Activated naive CD4-positive, alpha-beta T cell treated with anti-CD3 and anti-CD28 coated beads for 36 hours (primary cell): ENCODE data around the gene MXRA7. TPM values are rescaled to one million over a fixed set of nuclear protein-coding genes. Genes with fewer than 3 reads are reported as not detected.

ENCODE experiments used
- CTCF ChIA-PET: fragments of 350-600 bp; sonication (Branson Sonifier 250); formaldehyde crosslinking; loops from one replicate; lab custom pipeline; 2021; ENCODE audit warnings: antibody characterized with exemption; lab: Charles Lee
- DNase-seq: peaks from one replicate; pipeline ENCODE4 v3.0.0-alpha.2; 2020
- H3K27ac Mint-ChIP-seq: one replicate; pipeline ENCODE4 v1.8.0; 2021; ENCODE audit warnings: mild to moderate bottlenecking, mixed read lengths
- H3K27me3 Mint-ChIP-seq: one replicate; pipeline ENCODE4 v1.8.0; 2021; ENCODE audit warnings: low read depth, mixed read lengths
- H3K36me3 Mint-ChIP-seq: one replicate; pipeline ENCODE4 v1.8.0; 2021; ENCODE audit warnings: low read depth, mixed read lengths
- H3K4me1 Mint-ChIP-seq: one replicate; pipeline ENCODE4 v1.8.0; 2021; ENCODE audit warnings: low read depth, mixed read lengths
- H3K4me3 Mint-ChIP-seq: one replicate; pipeline ENCODE4 v1.8.0; 2021; ENCODE audit warnings: mild to moderate bottlenecking, moderate library complexity, mixed read lengths
- H3K9me3 Mint-ChIP-seq: one replicate; pipeline ENCODE4 v1.8.0; 2021; ENCODE audit warnings: mixed read lengths
- intact Hi-C: fragments of 100-400 bp; cut with micrococcal nuclease; formaldehyde crosslinking; loops from one replicate; pipeline ENCODE4 v1.15.1; 2023
- total RNA-seq, 2 experiments: library from RNA; stranded (reverse); gene quantifications; one replicate each; pipeline ENCODE4 v1.2.3, GENCODE V29; 2021

Gene MXRA7
- total RNA-seq, 2 experiments from 2014 or later: 3.8 to 4.2 TPM

DNA sequence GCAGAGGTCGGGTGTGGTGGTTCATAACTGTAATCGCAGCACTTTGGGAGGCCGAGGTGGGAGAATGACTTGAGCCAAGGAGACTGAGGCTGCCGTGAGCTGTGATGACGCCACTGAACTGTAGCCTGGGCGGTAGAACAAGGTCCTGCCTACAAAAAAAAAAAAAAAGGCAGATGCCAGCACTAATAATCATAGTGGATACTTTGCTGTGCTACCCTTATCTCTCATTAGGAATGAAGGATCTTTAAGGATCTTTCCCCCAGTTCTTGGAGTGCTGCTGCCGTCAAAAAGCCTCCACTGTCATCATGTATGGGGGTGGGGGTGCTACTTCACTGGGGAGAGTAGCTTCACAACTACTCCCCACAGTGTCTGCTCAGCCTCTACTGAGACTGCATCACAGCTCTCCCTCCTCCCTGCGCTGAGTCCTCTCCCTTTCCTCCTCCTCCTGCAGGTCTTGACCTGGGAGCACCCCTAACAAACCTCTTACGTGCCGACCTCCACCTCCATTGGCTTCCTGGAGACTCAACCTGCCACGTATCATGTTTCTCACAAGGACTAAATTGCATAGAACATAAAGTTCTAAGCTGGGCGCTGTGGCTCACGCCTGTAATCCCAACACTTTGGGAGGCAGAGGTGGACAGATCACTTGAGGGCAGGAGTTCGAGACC is 42.8 kb downstream of the MXRA7 start:
- CTCF ChIA-PET: no interaction called here
- H3K9me3 Mint-ChIP-seq: no peaks in the 10 kb centered on the region
- peaks cover 29% of the 10 kb centered on the region for H3K4me1 Mint-ChIP-seq
- DNase-seq: no peak
- peaks cover 1% of the 10 kb centered on the region for H3K36me3 Mint-ChIP-seq
- H3K27ac Mint-ChIP-seq: no peak overlapping the region
- no peak overlapping the region for H3K4me3 Mint-ChIP-seq
- intact Hi-C loops: no loop called here
- no peaks in the 10 kb centered on the region for H3K27me3 Mint-ChIP-seq

DNA sequence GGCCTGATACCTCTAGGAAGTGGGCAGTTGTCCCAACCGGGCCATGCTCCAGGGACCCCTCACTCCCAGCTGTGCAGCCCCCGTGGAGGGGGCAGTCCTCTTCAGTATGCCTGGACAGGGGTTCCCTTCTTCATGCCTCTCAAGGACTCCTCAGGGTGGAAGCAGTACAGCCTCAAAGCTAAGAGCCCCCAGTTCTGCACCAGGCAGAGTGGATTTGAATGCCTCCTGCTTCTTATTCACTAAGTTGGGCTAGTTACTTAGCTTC is 43.3 kb downstream of the MXRA7 start:
- no peak overlapping the region for H3K4me3 Mint-ChIP-seq
- peaks cover 25% of the 10 kb centered on the region for H3K4me1 Mint-ChIP-seq
- no peaks in the 10 kb centered on the region for H3K27me3 Mint-ChIP-seq
- no peaks in the 10 kb centered on the region for H3K36me3 Mint-ChIP-seq
- H3K9me3 Mint-ChIP-seq: no peaks in the 10 kb centered on the region
- no peak for DNase-seq
- H3K27ac Mint-ChIP-seq: no peak overlapping the region
- intact Hi-C loops: no loop called here
- CTCF ChIA-PET: no interaction called here

DNA sequence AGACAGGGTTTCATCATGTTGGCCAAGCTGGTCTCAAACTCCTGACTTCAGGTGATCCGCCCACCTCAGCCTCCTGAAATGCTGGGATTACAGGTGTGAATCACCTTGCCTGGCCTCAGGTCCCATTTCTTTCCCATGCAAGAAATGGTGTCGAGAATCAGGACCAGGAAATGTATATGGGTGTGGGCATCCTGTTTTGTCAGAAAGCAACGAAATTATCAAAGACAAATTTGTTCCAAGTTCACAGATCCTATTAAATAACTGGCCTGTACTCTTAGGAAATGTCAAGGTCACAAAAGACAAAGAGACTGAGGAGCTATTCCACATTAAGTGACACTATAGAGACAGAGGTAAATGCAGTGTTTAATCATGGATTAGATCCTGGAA is 50.1 kb downstream of the MXRA7 start:
- no peak overlapping the region for H3K27ac Mint-ChIP-seq
- H3K4me3 Mint-ChIP-seq: no peak overlapping the region
- intact Hi-C loops: no loop called here
- H3K4me1 Mint-ChIP-seq: peaks cover 19% of the 10 kb centered on the region
- no peaks in the 10 kb centered on the region for H3K36me3 Mint-ChIP-seq
- DNase-seq: no peak
- H3K9me3 Mint-ChIP-seq: no peaks in the 10 kb centered on the region
- CTCF ChIA-PET: interaction anchor here (0.9 kb wide), 1 partner anchor 21 kb away, joined by 4 read pairs; no protein-coding TSS in a partner anchor
- no peaks in the 10 kb centered on the region for H3K27me3 Mint-ChIP-seq

DNA sequence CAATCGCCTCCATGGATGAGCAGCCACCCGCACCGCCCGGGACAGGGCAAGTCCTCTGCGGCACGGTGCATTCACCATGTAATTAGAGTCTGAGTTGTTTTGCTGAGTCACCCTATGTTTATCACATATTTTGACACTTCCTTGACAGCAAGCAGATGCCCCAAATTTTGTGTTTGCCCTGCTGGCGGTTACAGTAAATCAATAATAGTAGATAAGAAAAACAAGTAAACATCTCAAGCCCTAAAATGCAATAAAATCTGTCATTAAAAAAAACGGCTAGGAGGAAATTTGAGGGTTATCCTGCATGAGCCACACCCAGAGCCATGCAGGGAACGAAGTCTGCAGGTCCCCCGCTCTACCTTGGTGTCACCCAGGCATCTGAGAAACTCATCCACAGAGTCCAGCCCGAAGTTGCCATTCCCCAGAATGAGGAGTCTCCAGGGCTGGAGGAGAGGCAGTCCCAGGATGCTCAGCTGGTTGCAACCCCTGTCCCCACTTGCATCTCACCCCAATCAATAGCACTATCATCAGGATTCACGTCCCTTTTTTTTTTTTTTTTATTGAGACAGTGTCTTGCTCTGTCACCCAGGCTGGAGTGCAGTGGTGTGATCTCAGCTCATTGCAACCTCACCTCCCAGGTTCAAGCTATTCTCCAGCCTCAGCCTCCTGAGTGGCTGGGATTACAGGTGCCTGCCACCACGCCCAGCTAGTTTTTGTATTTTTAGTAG is 50.7 kb downstream of the MXRA7 start:
- DNase-seq: no peak
- intact Hi-C loops: no loop called here
- Mint-ChIP-seq H3K4me3 (no peak overlapping the region), H3K9me3 (no peaks in the 10 kb centered on the region), H3K27me3 (no peaks in the 10 kb centered on the region), H3K4me1 (peaks cover 19% of the 10 kb centered on the region), H3K27ac (no peak overlapping the region), H3K36me3 (no peaks in the 10 kb centered on the region)
- CTCF ChIA-PET: interaction anchor here (0.9 kb wide), 1 partner anchor 22 kb away, joined by 4 read pairs; no protein-coding TSS in a partner anchor

DNA sequence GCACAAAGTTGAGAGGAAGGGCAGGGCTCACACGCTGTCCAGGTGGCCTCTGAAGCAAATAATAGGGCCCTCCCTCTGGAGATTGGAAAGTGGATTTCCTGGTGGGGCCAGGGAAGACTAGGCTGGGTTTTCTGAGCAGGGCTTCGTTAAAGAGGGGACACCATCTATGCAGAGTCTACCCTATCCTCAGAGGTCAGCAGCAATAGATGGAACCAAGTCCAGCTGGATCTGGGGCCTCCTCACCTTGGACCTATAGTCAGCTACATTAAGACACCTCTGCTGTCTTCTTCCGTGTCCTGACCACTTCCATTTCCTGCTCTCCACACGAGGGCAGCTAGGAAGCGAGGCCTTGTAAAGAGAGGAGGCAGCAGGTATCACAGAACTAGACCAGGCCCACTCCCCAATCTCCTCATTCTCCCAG is 52.5 kb downstream of the MXRA7 start:
- no peak overlapping the region for H3K4me3 Mint-ChIP-seq
- DNase-seq: no peak
- H3K9me3 Mint-ChIP-seq: no peaks in the 10 kb centered on the region
- CTCF ChIA-PET: no interaction called here
- no peak overlapping the region for H3K27ac Mint-ChIP-seq
- intact Hi-C loops: no loop called here
- H3K36me3 Mint-ChIP-seq: no peaks in the 10 kb centered on the region
- no peaks in the 10 kb centered on the region for H3K27me3 Mint-ChIP-seq
- peaks cover 19% of the 10 kb centered on the region for H3K4me1 Mint-ChIP-seq

DNA sequence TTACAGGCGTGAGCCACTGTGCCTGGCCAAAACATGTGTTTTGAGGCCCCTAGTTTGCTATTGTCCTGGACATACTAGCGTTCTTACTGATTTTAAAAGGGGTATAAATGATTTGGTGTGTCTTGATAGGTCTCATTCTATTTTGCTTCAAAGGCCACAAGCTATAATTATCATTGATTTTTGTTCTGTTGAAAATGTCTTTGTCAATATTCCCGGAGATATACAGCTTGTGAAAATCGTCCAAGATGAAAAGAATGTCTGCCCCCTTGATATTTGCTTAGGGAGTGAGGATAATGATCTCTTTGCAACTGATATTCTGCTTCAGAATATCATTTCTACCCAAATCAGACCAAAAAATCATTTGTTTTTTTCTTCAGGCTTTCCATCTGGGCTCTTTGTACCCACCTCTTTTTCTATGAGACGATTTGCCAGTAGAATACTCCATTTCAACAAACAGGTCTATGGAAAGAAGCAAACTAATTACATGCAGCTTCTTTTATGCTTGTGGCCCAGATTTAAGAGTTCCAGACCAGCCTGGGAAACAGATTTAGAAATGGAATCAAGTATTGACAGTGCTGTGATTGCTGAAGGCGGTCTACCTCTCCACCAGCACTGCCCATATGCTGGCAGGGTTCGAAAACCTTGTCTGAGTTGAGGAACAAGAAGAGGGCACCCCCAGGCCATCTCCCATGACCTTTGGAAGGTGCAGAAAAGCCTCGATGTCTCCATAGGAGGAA is 53.1 kb downstream of the MXRA7 start:
- CTCF ChIA-PET: no interaction called here
- H3K9me3 Mint-ChIP-seq: no peaks in the 10 kb centered on the region
- H3K4me1 Mint-ChIP-seq: peaks cover 19% of the 10 kb centered on the region
- intact Hi-C loops: no loop called here
- H3K27me3 Mint-ChIP-seq: no peaks in the 10 kb centered on the region
- H3K36me3 Mint-ChIP-seq: no peaks in the 10 kb centered on the region
- no peak for DNase-seq
- no peak overlapping the region for H3K4me3 Mint-ChIP-seq
- H3K27ac Mint-ChIP-seq: no peak overlapping the region

DNA sequence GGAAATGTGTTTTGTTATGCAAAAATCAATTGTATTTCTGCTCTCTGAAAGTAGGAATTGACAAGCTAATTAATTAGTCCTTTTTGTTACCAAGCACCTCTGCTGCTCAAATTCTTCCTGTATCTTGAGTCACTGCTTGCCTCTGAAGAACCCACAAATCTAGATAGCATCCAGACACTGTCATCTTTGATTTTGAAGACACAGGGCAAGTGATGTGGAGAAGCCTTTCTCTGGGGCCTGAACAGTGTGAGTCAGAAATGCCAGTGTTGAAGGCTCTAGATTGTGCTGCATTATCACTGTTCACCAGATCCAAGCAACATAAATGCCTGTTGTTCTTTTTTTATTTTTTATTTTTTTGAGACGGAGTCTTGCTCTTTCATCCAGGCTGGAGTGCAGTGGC is 56.4 kb downstream of the MXRA7 start:
- intact Hi-C loops: no loop called here
- Mint-ChIP-seq H3K9me3 (no peaks in the 10 kb centered on the region), H3K36me3 (no peaks in the 10 kb centered on the region), H3K27me3 (no peaks in the 10 kb centered on the region), H3K4me1 (peaks cover 6% of the 10 kb centered on the region), H3K27ac (no peak overlapping the region), H3K4me3 (no peak overlapping the region)
- CTCF ChIA-PET: interaction anchor here (0.6 to 1.0 kb wide), 3 partner anchors 31 to 252 kb away, joined by 3 read pairs; no protein-coding TSS in a partner anchor
- DNase-seq: no peak

DNA sequence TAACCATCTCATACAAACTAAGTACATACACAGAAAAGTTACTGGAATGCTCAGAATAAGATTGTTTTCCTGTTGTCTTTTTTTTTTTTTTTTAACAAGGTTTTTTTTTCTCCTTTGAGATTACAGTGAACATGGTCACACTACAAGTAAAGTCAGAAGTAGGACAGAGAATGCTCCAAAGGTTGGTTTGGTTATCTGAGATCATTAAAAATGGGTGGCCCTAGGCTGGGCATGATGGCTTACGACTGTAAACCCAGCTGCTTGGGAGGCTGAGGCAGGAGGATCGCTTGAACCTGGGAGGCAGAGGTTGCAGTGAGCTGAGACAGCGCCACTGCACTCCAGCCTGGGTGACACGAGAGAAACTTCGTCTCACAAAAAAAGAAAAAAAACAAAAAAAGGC is 60.3 kb downstream of the MXRA7 start:
- CTCF ChIA-PET: no interaction called here
- Mint-ChIP-seq H3K9me3 (peaks cover 4% of the 10 kb centered on the region), H3K27me3 (no peaks in the 10 kb centered on the region), H3K36me3 (no peaks in the 10 kb centered on the region), H3K27ac (no peak overlapping the region), H3K4me3 (no peak overlapping the region), H3K4me1 (peaks cover 1% of the 10 kb centered on the region)
- no peak for DNase-seq
- intact Hi-C loops: no loop called here

DNA sequence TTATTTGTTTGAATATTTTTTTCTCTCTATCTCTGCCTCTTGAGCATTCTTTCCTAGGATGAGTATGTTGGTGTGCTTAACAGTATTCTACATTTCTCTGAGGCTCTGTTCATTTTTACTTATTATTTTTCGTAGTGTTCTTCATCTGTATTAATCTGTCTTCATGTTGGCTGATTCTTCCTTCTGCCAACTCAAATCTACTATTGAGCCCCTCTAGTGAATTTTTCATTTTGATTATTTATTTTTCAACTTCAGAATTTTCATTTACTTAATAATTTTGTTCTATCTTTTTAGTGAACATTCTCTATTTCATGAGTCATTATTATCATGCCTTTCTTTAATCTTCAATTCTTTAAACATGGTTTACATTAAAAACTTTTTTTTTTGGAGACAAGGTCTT is 64.1 kb downstream of the MXRA7 start:
- DNase-seq: no peak
- H3K4me1 Mint-ChIP-seq: peaks cover 21% of the 10 kb centered on the region
- CTCF ChIA-PET: interaction anchor here (1.0 kb wide), 2 partner anchors 23 to 35 kb away, joined by 3 to 4 read pairs; no protein-coding TSS in a partner anchor
- H3K27me3 Mint-ChIP-seq: no peaks in the 10 kb centered on the region
- no peak overlapping the region for H3K27ac Mint-ChIP-seq
- H3K4me3 Mint-ChIP-seq: no peak overlapping the region
- no peaks in the 10 kb centered on the region for H3K36me3 Mint-ChIP-seq
- intact Hi-C loops: no loop called here
- peaks cover 4% of the 10 kb centered on the region for H3K9me3 Mint-ChIP-seq

DNA sequence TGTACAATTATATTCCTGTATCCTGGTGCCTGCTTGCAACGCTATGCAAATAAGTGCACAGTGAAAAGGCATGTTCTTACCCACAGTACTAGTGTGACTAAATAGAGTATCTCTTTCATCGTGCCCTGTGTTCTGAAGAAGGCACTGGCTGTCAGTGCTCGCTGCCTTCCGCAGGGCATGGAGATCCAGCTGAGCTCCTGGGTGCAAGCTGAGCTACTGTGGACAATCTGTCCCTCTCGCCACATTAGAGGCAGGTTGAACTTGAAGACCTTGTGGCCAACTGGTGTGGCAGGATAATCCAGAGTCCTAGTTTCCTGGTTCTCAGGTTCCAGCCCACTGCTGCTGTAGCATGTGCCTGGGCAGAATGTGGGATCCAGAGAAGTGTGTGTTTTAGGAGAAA is 65.3 kb downstream of the MXRA7 start:
- peaks cover 4% of the 10 kb centered on the region for H3K9me3 Mint-ChIP-seq
- H3K4me1 Mint-ChIP-seq: peaks cover 28% of the 10 kb centered on the region
- H3K4me3 Mint-ChIP-seq: no peak overlapping the region
- intact Hi-C loops: no loop called here
- no peaks in the 10 kb centered on the region for H3K27me3 Mint-ChIP-seq
- DNase-seq: no peak
- CTCF ChIA-PET: interaction anchor here (1.0 kb wide), 2 partner anchors 22 to 36 kb away, joined by 3 to 4 read pairs; no protein-coding TSS in a partner anchor
- H3K36me3 Mint-ChIP-seq: no peaks in the 10 kb centered on the region
- H3K27ac Mint-ChIP-seq: no peak overlapping the region

DNA sequence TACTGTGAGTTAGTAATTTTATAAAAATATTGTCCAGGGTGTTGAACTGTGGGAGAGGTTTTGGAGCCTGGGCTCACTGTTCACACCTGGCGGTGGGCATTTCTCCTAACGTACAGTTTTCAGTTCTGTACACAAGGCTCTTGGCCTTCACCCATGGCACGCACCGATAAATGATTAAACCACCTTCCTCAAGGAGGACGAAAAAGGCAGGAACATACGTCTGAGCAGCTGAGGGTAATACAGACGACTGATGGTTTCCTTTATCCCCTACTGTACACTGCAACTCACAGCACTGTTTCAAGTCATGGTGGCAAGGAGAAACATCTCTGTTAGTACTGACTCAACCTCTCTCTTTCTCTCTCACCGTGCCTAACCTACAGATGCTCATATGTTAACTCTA is 65.8 kb downstream of the MXRA7 start:
- Mint-ChIP-seq H3K27ac (no peak overlapping the region), H3K9me3 (peaks cover 4% of the 10 kb centered on the region), H3K4me1 (peaks cover 28% of the 10 kb centered on the region), H3K4me3 (no peak overlapping the region), H3K36me3 (no peaks in the 10 kb centered on the region), H3K27me3 (no peaks in the 10 kb centered on the region)
- intact Hi-C loops: loop anchor here (5.0 kb wide), 1 partner anchor 32 kb away; no protein-coding TSS in a partner anchor
- CTCF ChIA-PET: no interaction called here
- no peak for DNase-seq

DNA sequence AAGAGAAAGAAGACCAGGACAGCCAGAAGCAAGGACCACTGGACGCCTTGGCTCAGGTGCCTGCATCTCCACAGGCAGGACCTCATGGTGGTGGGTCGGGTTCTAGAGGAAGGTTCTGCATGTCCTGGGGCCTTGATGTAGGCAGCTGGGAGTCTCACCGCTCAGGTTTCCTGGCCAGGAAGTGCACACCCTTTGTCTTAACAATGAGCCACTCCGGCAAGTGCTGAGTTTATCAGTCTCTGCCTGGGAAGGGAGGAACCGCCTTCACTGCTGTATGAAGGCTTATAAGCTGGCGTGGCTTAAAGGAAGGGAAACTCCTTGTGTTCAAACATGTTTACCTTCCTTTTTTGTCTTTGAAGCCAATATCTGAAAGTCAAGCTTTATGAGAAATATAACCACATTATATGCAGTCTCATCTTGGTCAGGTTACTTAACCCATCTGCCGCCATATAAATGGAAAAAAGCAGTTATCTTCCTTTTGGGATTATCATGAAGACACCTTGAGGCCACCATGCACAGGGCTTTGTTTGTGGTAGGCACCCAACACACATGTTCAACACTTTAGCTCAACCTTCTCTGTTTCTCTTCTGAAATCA is 67.1 kb downstream of the MXRA7 start, which contains the start of gene ST6GALNAC1:
TSS of gene ST6GALNAC1 (minus strand) at position 205 of the 596 bp plus-strand sequence. CDS start at position 86, 119 bp downstream.
- H3K4me3 Mint-ChIP-seq: peak within 1 kb of the TSS; percentile 57

More for the DNA sequence above, 67.1 kb downstream of the MXRA7 start, which contains the start of gene ST6GALNAC1:
- H3K27ac Mint-ChIP-seq: peak within 1 kb of the TSS; percentile 62
- intact Hi-C loops: loop anchor here (5.0 kb wide), 1 partner anchor 34 kb away; no protein-coding TSS in a partner anchor
- no peaks in the 10 kb centered on the region for H3K27me3 Mint-ChIP-seq
- peaks cover 28% of the 10 kb centered on the region for H3K4me1 Mint-ChIP-seq
- DNase-seq: peak; percentile 58
- peaks cover 4% of the 10 kb centered on the region for H3K9me3 Mint-ChIP-seq
- no peaks in the 10 kb centered on the region for H3K36me3 Mint-ChIP-seq
- CTCF ChIA-PET: interaction anchor here (1.2 to 1.5 kb wide), 3 partner anchors 20 to 70 kb away, joined by 3 to 8 read pairs (median 4); no protein-coding TSS in a partner anchor
